GM04503 (cell line): ENCODE data around the gene FBXW10.
"Not testable (repeated sequence)": the region's sequence is repeated elsewhere in the genome, so short reads cannot be mapped to it uniquely, and the experiment has no call there.

Experiments used
- DNase-seq: peaks from one replicate; pipeline ENCODE4 v3.0.0-alpha.2; 2012; ENCODE audit warnings: low read depth

The FBXW10 gene

GRCh38 chr17:18743699-18744421 lies at the start of gene FBXW10:
Gene FBXW10 (plus strand): TSS chr17:18744054. CDS start chr17:18744245, 191 bp downstream.
- not testable (repeated sequence) for DNase-seq

- not testable (repeated sequence) for DNase-seq
These were observed 48.7 kb upstream of the FBXW10 start for GRCh38 chr17:18695143-18695542.

- DNase-seq, result not testable (repeated sequence)
These were observed 45.3 kb upstream of the FBXW10 start for GRCh38 chr17:18698473-18699103.

- not testable (repeated sequence) for DNase-seq
These were observed 37.9 kb upstream of the FBXW10 start for GRCh38 chr17:18705955-18706354.

- not testable (repeated sequence) for DNase-seq
These were observed 35.6 kb upstream of the FBXW10 start for GRCh38 chr17:18708215-18708614.

- not testable (repeated sequence) for DNase-seq
These were observed 31.4 kb upstream of the FBXW10 start for GRCh38 chr17:18712354-18712999.

- DNase-seq, result not testable (repeated sequence)
These were observed 25.0 kb upstream of the FBXW10 start for GRCh38 chr17:18718643-18719427.

- DNase-seq, result not testable (repeated sequence)
These were observed 24.3 kb upstream of the FBXW10 start for GRCh38 chr17:18719428-18720110.

- DNase-seq, result not testable (repeated sequence)
These were observed 21.9 kb upstream of the FBXW10 start for GRCh38 chr17:18721775-18722547.

GRCh38 chr17:18722612-18723011 lies 21.2 kb upstream of the FBXW10 start:
- not testable (repeated sequence) for DNase-seq

- DNase-seq, result not testable (repeated sequence)
These were observed 20.3 kb upstream of the FBXW10 start for GRCh38 chr17:18723509-18723908.

GRCh38 chr17:18732438-18732837 lies 11.4 kb upstream of the FBXW10 start:
- DNase-seq, result not testable (repeated sequence)

GRCh38 chr17:18733350-18733749 lies 10.5 kb upstream of the FBXW10 start:
- not testable (repeated sequence) for DNase-seq

- DNase-seq, result not testable (repeated sequence)
These were observed 4.0 kb upstream of the FBXW10 start for GRCh38 chr17:18739616-18740391.

- DNase-seq, result not testable (repeated sequence)
These were observed 2.6 kb upstream of the FBXW10 start for GRCh38 chr17:18741228-18741627.

- DNase-seq, result not testable (repeated sequence)
These were observed 872 bp downstream of the FBXW10 start for GRCh38 chr17:18744726-18745125.

- not testable (repeated sequence) for DNase-seq
These were observed 2.7 kb downstream of the FBXW10 start for GRCh38 chr17:18746551-18746950.

GRCh38 chr17:18747501-18747900 lies 3.6 kb downstream of the FBXW10 start:
- not testable (repeated sequence) for DNase-seq

- DNase-seq, result not testable (repeated sequence)
These were observed 6.4 kb downstream of the FBXW10 start for GRCh38 chr17:18750242-18750641.
